ENCODE results near the gene SHOC2.

Gene SHOC2

GRCh38 chr10:110916554-110917346 lies 2.7 kb upstream of the SHOC2 start:
- peak; percentile 63 for DNase-seq (ENCODE audit: low read depth)
- no peak for TF ChIP-seq CTCF (IDR thresholded peaks at IDR 0.05; ENCODE audit: low read length, missing control alignments)
- no peak overlapping the region for H3K4me3 ChIP-seq (replicated peaks; ENCODE audit: low read depth, low read length)

- TF ChIP-seq CTCF (IDR thresholded peaks at IDR 0.05; ENCODE audit: low read length, missing control alignments), result no peak
- DNase-seq (ENCODE audit: low read depth), result peak; percentile 97
- H3K4me3 ChIP-seq (replicated peaks; ENCODE audit: low read depth, low read length), result peak overlapping the region; percentile 92
Measured at GRCh38 chr10:110918269-110918642, 1.1 kb upstream of the SHOC2 start.

- DNase-seq (ENCODE audit: low read depth), result peak; percentile 100
- peak within 1 kb of the TSS; percentile 92 for H3K4me3 ChIP-seq (replicated peaks; ENCODE audit: low read depth, low read length)
- no peak for TF ChIP-seq CTCF (IDR thresholded peaks at IDR 0.05; ENCODE audit: low read length, missing control alignments)
Measured at GRCh38 chr10:110918643-110919348, 608 bp upstream of the SHOC2 start, which contains the start of gene BBIP1. BBIP1 (minus strand) TSS chr10:110919180; CDS start chr10:110918157, 1,023 bp downstream.

- DNase-seq (ENCODE audit: low read depth), result peak; percentile 64
- no peak for TF ChIP-seq CTCF (IDR thresholded peaks at IDR 0.05; ENCODE audit: low read length, missing control alignments)
- H3K4me3 ChIP-seq (replicated peaks; ENCODE audit: low read depth, low read length), result peak overlapping the region; percentile 90
Measured at GRCh38 chr10:110919971-110920881, 822 bp downstream of the SHOC2 start.

- no peak overlapping the region for H3K4me3 ChIP-seq (replicated peaks; ENCODE audit: low read depth, low read length)
- no peak for DNase-seq (ENCODE audit: low read depth)
- no peak for TF ChIP-seq CTCF (IDR thresholded peaks at IDR 0.05; ENCODE audit: low read length, missing control alignments)
Measured at GRCh38 chr10:110923856-110924493, 4.6 kb downstream of the SHOC2 start.

- H3K4me3 ChIP-seq (replicated peaks; ENCODE audit: low read depth, low read length), result no peak overlapping the region
- no peak for TF ChIP-seq CTCF (IDR thresholded peaks at IDR 0.05; ENCODE audit: low read length, missing control alignments)
- no peak for DNase-seq (ENCODE audit: low read depth)
Measured at GRCh38 chr10:110927461-110927860, 8.1 kb downstream of the SHOC2 start.
